GM21717 (cell line): ENCODE measurements around the gene LRRC8C.

Experiments used
- ATAC-seq: cut with Tn5 transposase; IDR thresholded peaks from one replicate; pipeline ENCODE4 v1.9.1; 2021; ENCODE audit warnings: mild to moderate bottlenecking, moderate library complexity; ENCODE audit not compliant: unreplicated experiment

Gene LRRC8C

DNA sequence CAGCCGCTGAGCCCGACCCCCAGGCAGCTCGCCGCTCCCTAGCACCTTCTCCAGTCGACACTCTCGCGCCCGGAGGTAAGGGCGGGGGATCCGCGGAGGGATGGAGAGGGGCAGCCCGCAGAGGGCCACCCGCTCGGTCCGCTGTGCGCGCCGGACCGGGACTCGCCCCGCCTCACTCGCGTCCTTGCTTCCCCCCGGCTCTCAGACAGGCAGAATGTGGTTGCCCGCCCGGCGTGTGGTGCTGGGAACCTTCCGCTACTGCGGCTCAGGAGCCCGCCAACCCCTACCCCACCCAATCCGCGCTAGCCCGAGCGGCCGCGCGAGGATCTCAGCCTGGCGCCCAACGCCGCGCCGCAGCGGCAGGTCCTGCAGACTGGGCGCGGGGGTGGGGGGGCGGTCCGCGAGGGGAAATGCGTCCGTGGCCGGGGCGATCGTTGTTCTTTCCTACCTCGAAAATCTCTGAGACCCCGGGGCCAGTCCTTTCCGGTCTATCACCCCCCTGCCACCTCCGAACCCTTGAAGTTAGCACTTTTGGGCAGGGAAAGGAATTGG is 404 bp downstream of the LRRC8C start:
- peak; percentile 51 for ATAC-seq

DNA sequence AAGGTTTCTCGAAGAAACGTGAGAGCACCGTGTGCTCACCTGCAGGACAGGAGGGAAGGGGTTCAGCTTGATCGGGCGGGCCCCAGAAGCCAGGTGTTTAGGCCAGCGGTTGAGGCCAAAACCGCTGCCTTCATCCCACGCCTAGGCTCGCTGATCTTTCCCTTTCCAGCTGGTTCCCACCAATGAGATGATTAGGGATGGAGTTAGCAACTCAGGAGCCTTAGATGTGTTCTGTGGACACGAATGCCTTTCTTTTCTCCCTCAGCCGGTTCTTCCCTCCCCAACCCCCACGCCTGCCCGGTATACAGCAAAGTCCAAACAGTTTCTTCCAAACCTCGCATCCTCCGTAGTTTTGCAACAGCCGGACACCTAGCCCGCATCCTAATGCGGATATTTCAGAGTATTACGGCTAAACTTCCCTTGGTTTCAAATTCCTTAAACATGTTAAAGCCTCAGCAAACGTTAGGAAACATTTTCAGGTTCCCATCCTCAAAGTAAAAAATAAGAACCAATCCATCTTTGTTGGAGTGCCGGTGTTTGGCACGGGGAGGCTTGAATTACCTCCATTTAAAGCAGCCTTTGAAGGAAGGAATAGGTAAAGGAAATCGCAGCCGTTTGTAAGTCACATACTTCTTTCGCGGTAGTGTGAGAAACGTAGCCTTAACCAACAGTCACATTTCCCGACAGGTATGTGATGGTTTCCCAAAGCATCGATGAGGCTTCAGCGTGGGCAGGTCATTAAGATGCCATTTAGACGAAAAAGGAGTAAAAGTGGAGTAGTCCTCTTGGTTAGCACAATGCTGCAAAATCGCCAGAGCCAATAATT is 1.1 kb downstream of the LRRC8C start:
- no peak for ATAC-seq

DNA sequence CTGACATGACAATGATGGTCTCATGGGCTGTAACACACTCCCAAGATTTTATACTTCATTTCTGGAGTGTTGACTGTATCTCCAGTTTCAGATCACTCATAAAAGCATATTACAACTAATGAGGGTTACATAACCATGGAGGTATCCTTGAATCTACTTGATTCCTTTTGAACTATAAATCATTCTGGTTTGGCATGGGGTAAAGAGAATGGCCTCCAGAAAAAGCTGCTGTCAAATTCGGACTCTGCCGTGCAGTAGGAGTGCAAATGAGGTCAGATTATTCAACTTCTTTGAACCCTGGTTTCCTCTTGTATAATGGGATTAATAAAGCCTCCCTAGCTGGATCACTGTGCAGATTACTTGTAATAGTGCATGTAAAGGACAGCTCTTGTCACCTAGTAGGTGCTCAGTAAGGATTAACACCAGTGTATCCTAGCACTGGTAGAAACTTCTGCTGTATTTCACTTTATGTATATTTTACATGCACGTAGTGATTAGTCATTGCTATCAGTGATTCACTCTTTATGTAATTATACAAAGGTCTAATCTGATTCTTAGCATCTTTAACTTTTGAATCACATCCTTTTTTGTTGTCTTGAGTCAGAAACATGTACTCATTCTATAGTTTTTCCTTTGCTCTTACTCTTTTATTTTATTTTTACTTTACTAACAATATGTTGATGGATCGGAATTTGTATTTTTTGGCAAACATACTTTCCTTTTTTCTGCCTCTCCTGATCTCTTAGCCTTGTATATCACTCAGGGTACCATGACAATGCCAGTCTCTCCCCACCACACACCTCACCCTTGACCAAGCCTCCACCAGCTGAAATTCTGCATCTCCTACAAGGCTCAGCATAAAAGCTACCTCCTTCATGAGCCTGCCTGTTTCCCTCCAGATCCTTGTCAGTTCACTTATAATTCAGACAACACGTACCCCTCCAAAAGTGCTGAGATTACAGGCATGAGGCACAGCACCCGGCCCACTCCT is 3.2 kb downstream of the LRRC8C start:
- ATAC-seq = no peak

DNA sequence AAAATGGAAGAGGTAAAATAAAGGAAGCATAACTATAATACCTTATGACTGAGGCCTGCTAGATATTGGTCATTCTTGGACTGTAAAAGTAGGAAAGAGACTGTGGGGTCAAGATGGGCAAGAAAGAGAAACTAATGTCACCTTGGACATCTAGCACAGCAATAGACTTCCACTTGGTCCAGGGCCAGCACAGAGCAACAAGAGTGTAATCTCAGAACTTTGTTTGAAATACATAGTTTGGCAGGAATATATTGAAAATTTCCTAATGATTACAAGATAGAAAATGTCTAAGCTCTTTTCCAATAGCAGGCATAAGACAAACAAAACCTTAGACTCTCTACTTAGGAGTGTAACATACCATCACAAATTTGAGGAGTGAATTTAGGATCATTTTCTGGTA is 4.6 kb downstream of the LRRC8C start:
- no peak for ATAC-seq

DNA sequence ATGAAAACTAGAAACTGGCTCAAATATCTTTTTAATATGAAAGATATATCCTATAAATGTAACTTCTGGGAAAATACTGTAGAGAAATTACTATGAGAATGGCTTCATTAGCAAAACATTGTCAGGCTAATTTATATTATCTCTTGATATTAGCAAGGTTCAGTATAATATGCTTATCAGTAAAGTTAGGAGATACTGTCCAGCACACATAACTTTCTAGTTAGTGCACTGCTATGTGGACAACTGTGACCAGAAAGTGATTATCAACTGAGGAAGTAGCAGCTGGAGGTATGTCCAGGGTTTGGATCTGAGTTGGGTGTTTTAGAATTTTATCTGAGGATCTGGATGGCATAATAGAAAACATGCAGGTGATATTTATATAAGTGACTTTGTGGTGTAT is 7.5 kb downstream of the LRRC8C start:
- ATAC-seq = no peak

DNA sequence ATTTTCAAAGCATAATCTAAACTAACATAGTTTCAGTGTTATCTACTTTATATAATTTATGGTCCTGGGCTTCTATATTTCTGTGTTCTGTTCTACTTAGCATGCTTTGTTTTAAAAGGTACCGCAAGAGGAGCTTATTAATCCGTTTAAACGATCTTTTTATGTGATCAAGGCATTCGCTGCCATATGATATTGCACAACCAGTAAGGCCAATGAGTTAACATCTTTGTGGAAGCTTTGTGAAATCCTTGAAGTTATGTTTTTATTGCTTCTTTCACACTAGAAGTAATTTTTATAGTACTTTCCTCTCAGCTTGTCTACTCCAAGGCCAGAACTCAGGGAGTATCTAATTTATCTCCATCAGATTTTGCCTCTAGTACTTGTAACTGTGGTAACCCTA is 8.9 kb downstream of the LRRC8C start:
- ATAC-seq = no peak

DNA sequence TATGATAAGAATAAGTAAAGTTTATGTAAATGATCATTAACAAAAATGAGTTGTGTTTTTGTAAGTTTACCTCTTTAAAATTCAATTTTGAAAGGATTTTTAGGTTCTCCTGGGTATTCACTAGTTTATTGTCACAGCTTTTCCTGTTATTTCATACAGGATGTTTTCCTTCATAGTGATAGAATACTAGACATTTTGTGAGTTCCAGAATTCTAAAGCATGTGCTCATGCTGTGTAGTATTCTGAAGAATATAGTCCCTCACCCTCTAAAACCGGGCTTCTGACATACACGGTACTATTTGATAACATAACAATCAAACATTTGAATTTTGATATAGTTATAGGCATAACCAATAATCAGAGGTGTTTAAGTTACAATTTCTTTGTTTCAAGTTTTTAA is 10.7 kb downstream of the LRRC8C start:
- ATAC-seq = no peak

DNA sequence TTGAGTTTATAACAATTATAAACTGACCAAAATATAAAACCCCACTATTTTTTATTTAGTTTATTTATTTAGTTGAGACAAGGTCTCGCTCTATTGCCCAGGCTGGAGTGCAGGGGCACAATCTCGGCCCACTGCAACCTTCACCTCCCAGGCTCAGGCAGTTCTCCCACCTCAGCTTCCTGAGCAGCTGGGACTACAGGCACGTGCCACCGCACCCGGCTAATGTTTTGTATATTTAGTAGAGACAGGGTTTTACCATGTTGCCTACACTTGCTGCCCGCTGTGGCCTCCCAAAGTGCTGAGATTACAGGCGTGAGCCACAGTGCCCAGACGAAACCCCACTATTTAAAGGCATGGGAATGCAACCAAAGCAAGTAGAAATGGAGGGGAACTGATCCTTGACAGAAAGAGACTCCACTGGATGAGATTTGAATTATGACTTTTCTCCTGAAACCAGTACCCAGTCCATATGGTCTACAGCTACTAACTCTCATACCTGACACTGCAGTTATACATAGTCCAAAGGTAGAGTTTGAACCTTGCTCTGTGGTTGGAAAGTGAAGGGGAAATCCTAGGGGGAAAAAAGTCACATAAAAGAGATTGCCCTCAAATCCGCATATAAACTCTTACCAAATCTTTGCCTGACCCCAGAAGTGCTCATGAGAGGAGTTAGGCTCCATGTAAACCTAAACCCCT is 11.3 kb downstream of the LRRC8C start:
- no peak for ATAC-seq

DNA sequence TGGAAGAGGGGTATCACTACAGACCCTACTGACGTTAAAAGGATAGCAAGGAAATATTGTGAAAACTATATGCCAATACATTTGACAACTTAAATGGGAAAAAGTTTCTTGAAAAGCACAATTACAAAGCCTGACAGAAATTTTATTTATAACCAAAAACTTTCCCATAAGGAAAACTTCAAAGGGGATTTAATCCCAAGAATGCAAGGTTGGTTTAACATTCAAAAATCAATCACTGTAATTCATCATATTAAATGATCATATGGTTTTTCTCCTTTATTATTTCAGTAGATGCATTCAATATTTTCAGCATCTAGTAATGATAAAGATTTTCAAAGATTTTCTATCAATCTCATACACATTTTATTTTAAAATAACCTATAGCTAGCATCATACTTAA is 13.3 kb downstream of the LRRC8C start:
- ATAC-seq = no peak

DNA sequence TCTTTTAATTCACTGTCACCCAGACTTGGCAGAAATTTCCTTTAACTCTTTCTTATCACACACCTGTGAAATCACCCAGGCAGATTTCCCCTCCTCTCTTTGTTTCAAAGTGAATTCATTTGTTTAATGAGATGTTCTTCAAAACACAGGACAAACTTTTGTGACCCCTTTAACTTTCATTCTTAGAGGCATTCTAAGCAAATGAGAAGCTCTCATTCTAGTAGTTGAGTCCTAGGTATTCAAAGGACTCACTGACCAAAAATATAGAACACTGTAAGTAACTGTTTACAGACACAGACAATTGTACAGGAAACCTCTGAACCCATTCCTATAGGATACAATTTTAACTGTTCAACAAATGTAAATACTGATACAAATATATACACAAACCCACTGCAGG is 16.9 kb downstream of the LRRC8C start:
- no peak for ATAC-seq

DNA sequence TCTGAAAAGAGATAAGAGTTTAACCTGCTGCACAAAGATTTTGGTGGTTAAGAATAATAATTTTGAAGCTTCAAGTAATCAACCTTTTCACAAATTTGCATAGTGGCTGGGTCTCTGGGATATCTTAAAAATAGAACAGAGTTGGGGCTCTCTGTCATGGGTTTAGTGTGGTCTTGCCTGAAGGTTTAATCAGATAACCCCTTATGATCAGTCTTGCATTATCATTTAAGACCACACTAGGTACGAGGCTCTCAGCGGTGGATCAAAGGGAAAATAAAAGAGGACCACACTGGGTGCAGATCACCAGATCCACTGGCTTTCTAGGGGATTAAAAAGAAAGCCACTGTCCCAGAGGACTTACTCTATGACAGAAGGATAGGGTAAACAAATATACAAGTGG is 19.5 kb downstream of the LRRC8C start:
- no peak for ATAC-seq

DNA sequence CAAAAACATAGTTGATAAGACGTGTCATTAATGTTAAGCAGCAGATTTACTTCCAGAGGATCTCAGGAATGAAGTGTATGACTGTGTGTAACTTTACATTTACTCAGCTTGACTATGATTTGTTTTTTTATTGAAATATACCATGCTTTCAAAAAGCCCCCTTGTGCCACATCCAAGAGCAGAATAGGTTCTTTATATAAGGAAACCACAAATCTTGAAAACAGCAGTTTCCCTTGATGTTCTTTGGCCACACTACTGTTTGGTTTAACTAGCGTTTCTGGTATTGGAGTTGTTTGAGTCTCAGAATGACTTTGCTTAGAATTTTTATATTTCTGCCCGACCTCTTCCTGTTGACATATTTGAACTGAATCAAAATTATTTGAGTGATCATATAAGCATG is 25.0 kb downstream of the LRRC8C start:
- ATAC-seq = peak; percentile 47

DNA sequence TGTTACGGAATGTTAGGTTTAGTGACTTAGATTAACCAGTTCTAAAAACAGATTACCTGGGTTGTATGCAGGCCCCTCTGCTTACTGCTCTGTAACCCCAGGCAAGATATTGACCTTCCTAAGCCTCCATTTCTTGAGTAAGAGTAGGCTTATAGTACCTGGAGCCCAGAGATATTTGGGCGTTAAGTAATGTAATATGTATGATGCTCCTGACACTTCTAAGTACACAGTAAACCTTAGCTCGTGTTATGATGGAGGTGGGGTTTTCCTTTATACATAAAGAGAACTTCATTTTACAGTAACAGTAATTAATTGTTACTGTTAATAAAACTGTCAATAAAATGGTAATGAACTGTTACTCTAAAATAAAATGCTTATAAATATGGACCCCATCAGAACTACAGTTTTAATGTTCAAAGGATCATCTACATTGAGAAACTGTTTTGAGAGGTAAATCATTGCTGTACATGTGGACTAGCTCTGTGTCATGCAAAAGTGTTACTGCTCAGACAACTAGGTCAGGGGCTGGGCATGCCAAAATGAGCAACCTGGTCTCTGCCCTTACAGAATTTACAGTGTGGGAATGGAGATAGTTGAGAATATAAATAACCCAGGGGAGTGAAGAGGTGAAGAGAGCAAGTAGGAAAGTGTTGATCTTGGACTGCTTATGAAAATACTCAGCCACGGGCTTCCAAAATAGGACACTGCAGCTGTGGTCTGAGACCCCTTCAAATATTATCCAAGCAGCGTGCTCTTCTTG is 26.6 kb downstream of the LRRC8C start:
- ATAC-seq = no peak

DNA sequence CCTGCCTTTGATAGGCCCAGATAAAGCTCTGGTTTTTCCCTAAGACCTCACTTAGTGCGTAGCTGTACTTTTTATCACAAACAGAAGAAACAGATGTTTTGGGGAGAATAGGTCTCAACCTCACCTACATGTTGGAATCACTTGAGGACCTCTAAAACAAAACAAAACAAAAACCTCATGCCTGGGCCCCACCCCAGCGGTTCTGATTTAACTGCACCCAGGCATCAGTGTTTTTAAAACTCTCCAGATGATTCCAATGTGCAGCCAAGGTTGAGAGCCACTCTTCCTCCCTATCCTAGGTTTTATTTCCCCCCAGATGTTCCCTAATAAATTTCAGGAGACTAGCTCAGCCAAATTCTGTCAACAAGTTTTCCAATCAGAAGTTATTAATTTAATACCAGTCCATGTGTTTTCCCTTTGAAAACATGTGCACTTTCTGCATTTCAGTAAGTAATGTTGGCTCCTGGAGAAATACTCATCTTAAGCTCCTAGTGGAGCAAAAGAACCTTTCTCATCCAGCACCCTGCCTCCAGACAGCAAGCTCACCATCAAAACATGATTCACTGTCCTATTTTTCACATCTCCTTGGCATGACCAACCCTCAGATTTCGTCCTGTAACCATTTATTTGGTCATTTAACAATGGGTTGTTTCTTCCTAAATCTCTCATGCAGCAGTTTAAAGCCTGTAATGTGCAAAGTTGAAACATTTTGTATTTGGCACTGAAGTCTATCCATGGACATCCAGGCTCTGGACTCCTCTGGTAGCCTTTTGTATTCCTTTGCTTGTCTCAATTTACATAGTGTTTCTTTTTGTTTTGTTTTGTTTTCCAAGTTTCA is 27.5 kb downstream of the LRRC8C start:
- ATAC-seq = no peak

DNA sequence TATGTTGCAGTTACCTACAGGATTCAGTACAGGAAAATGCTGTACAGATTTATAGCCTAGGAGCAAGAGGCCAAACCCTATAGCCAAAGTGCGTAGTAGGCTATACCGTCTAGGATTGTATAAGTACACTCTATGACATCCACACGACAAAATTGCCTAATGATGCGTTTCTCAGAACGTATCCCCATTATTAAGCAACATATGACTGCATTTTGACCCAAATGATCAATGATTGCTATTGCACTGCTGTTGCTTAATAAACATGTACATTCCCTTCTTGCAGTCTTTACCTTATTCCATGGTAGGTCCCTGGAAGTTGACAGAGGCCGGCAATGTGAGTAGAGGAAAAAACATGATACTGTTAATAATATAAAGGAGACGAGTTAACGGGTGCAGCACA is 33.0 kb downstream of the LRRC8C start:
- ATAC-seq = no peak

DNA sequence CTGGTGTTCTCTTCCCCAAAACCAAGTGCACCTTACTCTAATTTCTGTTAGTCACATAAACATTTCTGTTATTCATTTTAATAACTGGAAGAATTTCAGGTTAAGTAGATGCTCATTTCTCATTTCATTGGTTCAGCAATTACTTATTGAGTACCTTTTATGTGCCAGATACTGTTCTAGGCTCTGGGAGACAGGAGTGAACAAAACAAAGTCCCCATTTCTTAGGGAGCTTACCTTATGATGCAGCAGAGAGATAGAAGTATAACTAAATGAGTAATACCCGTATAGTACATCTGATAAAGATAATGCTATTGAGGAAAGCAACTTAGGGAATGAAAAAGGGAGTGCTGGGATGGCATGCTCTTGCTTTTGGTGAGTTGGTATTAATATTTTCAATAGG is 33.7 kb downstream of the LRRC8C start:
- ATAC-seq = no peak

DNA sequence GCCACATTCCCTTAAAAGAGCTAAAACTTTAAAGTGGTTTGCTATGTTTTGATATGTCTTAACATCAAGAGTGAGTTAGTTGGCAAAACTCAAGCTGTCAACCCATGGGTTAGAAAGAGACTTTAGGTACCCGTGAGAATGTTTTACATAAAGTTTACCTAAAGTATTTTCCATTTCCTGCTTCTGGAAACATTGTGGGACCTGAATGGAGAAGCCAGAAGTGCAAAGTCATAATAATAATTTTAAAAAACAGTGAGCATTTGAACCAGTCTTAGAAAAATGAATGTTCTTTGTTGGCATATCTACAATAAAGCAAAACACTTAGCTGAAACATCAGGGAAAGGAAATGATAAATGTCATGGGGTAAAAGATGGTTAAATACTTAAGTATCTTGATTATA is 34.8 kb downstream of the LRRC8C start:
- ATAC-seq = no peak

DNA sequence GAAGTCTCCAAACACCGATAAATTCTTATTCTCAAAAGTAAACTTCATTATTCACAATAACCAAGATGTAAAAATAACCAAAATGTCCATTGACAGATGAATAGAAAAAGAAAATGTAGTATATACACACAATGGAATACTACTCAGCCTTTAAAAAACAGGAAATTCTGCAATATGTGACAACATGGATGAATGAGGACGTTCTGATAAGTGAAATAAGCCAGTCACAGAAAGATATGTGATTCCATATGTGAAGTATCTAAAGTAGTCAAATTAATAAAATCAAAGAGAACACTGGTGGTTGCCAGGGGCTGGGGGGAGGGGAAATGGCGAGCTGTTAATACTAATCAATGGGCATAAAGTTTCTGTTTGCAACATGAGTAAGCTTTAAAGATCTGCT is 36.0 kb downstream of the LRRC8C start:
- no peak for ATAC-seq

DNA sequence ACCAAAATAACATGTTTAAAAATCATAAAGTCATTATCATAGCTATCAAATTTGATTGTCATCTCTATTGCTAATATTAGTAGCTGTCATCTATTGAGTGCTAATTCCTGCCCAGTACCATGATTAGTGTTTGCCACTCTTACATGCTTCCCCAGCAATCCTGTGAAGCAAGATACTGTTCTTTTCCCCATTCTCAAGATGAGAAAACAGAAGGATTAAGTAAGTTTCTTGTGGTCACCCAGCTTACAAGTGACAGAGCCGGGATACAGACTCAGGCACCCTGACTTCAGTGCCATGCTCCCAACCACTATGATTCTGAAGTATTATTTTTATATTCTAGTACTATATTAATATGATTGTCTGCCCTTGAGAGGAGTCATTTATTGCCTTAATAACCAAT is 36.5 kb downstream of the LRRC8C start:
- ATAC-seq = no peak
